OCI-LY3 (cell line): ENCODE results near the gene FANCD2.
"Not testable (repeated sequence)": the region's sequence is repeated elsewhere in the genome, so short reads cannot be mapped to it uniquely, and the experiment has no call there.

Source experiments
- H2AFZ ChIP-seq: fragments of 200-600, 300-600 bp; shearing (Covaris generic); 2 replicates; pipeline ENCODE4 v1.6.0; 2014; ENCODE audit warnings: antibody characterized with exemption, low read depth, low read length
- H3K27ac ChIP-seq: fragments of 200-600, 300-600 bp; sonication (generic); 2 replicates; pipeline ENCODE4 v1.5.1; 2014; ENCODE audit warnings: mild to moderate bottlenecking, low read length, moderate library complexity, mixed read lengths
- H3K27me3 ChIP-seq: fragments of 200-600, 300-600 bp; sonication (generic); 2 replicates; pipeline ENCODE4 v1.6.1; 2014; ENCODE audit warnings: low read depth, low read length, mixed read lengths
- H3K36me3 ChIP-seq: fragments of 200-600, 300-600 bp; sonication (generic); replicated peaks from 2 replicates; pipeline ENCODE3; 2014; ENCODE audit warnings: low read depth, low read length, mixed read lengths
- H3K4me1 ChIP-seq: fragments of 300-600, 200-600 bp; sonication (generic); 2 replicates; pipeline ENCODE4 v1.6.1; 2014; ENCODE audit warnings: low read length, mixed read lengths
- H3K4me2 ChIP-seq: fragments of 200-600, 300-600 bp; sonication (generic); 2 replicates; pipeline ENCODE4 v1.6.1; 2014; ENCODE audit warnings: low read length, mixed read lengths
- H3K4me3 ChIP-seq: fragments of 300-600, 200-600 bp; sonication (generic); 2 replicates; pipeline ENCODE4 v1.5.1; 2014; ENCODE audit warnings: antibody characterized with exemption, mild to moderate bottlenecking, low read length, moderate library complexity
- H3K79me2 ChIP-seq: fragments of 300-600, 200-600 bp; shearing (Covaris generic); 2 replicates; pipeline ENCODE4 v1.6.1; 2014; ENCODE audit warnings: mild to moderate bottlenecking, low read length, mixed read lengths
- H3K9ac ChIP-seq: fragments of 300-600, 200-600 bp; shearing (Covaris generic); 2 replicates; pipeline ENCODE4 v1.6.0; 2014; ENCODE audit warnings: mild to moderate bottlenecking, low read length, moderate library complexity
- H3K9me3 ChIP-seq: fragments of 200-600, 300-600 bp; shearing (Covaris generic); 2 replicates; pipeline ENCODE4 v1.6.1; 2014; ENCODE audit warnings: low read length, mixed read lengths; ENCODE audit not compliant: insufficient read depth
- H4K20me1 ChIP-seq: fragments of 200-600, 300-600 bp; sonication (generic); 2 replicates; pipeline ENCODE4 v1.6.1; 2016; ENCODE audit warnings: low read length, mixed read lengths; ENCODE audit not compliant: insufficient read depth
- EZH2phosphoT487 ChIP-seq: fragments of 200-600 bp; shearing (Covaris generic); IDR thresholded peaks from 2 replicates; pipeline ENCODE4 v1.6.1; 2018; ENCODE audit warnings: antibody characterized with exemption, mixed run types, low read depth
- TF ChIP-seq, protein P1 (sequence below): fragments of 200-600, 300-600 bp; sonication (generic); IDR thresholded peaks from 2 replicates; pipeline ENCODE4 v1.5.1; 2014; ENCODE audit warnings: antibody characterized with exemption, low read length, low read depth

Gene FANCD2

DNA sequence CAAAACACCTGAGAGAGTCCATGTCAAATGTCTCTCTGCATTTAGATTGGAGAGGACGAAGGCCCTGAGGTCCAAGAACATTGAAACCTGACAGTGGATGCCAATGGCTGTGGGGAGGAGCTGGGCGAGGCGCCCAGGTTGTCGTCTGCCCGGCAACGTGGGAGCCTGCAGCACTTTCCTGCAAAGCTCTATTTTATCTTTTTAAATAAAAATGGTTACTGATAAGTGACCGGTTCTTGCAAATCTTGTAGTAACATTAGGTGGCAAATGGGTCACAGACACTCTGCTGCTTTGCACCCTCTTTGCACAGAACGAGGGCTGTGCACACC, 19.5 kb upstream of the FANCD2 start:
- Histone ChIP-seq H3K27me3 (no peaks in the 10 kb centered on the region), H3K4me2 (no peak overlapping the region), H4K20me1 (peaks cover 55% of the 10 kb centered on the region), H3K9me3 (no peaks in the 10 kb centered on the region), H2AFZ (no peak overlapping the region), H3K36me3 (peaks cover 11% of the 10 kb centered on the region), H3K4me3 (no peak overlapping the region), H3K27ac (no peak overlapping the region), H3K4me1 (peaks cover 20% of the 10 kb centered on the region), H3K79me2 (peaks cover 6% of the 10 kb centered on the region; the same call in 1 of the 2 replicates), H3K9ac (no peak overlapping the region)
- TF ChIP-seq EZH2phosphoT487, result no peak
- TF ChIP-seq, protein P1, sequence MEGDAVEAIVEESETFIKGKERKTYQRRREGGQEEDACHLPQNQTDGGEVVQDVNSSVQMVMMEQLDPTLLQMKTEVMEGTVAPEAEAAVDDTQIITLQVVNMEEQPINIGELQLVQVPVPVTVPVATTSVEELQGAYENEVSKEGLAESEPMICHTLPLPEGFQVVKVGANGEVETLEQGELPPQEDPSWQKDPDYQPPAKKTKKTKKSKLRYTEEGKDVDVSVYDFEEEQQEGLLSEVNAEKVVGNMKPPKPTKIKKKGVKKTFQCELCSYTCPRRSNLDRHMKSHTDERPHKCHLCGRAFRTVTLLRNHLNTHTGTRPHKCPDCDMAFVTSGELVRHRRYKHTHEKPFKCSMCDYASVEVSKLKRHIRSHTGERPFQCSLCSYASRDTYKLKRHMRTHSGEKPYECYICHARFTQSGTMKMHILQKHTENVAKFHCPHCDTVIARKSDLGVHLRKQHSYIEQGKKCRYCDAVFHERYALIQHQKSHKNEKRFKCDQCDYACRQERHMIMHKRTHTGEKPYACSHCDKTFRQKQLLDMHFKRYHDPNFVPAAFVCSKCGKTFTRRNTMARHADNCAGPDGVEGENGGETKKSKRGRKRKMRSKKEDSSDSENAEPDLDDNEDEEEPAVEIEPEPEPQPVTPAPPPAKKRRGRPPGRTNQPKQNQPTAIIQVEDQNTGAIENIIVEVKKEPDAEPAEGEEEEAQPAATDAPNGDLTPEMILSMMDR, result no peak

DNA sequence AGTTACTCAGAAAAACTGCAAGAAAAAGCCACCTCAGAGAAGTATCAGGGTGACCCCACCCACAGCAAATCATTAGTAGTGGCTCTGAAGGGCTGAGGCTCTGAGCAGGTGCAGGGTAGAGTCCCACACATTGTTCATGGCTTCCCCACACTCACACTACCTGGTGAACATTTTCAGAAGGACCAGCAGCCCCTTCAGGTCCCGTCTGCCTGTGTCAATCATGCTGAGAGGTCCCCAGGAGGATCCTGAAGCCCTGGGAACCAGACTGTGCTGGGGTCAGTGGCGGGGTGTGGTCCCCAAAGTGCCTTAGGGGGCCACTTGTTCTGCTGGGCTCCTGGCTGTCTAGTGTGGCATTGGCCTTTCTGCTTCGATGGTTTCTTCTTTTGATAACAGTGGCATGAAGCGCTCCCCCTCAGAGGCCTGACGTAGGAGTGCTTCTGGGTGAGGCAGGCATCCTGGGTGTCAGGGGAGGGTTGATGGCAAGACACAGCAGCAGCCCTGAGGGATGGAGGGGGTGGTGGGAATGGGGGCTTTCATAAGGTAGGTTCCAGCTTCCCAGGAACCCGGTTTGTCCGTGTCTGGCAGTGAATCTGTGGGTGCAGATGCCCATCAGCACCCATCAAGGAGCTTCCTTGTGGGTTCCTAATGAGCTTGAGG, 19.0 kb upstream of the FANCD2 start:
- Histone ChIP-seq H3K36me3 (peaks cover 11% of the 10 kb centered on the region), H3K79me2 (peaks cover 6% of the 10 kb centered on the region; the same call in 1 of the 2 replicates), H2AFZ (no peak overlapping the region), H3K27ac (no peak overlapping the region), H3K27me3 (no peaks in the 10 kb centered on the region), H3K4me3 (no peak overlapping the region), H3K4me1 (peaks cover 20% of the 10 kb centered on the region), H3K4me2 (no peak overlapping the region), H4K20me1 (peaks cover 55% of the 10 kb centered on the region), H3K9ac (no peak overlapping the region), H3K9me3 (no peaks in the 10 kb centered on the region)
- no peak for TF ChIP-seq EZH2phosphoT487
- TF ChIP-seq, protein P1, result no peak

DNA sequence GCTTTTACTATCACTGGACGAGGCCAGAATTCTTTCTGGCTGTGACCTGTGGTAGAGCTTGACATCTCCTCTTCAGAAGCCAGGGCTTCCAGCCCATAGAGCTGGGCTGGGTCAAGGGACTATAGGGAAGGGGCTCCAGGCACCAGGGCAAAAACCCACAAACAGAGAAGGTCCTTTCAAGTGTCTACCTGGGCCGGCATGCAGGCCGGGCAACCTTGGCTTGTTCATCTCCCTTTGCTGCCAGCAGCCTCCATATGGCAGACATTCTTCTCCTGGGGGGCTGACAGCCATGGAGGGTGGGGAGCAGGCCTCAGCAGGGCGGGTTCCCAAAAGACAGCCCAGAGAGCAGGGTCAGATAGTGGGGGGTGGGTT, 18.0 kb upstream of the FANCD2 start:
- peak overlapping the region; percentile 85 for H3K4me3 ChIP-seq
- not testable (repeated sequence) for H2AFZ ChIP-seq, H3K9me3 ChIP-seq, H3K27ac ChIP-seq, H3K79me2 ChIP-seq, H3K36me3 ChIP-seq, H3K27me3 ChIP-seq
- H3K4me2 ChIP-seq, result peak overlapping the region; percentile 98
- peaks cover 45% of the 10 kb centered on the region for H4K20me1 ChIP-seq
- peaks cover 17% of the 10 kb centered on the region for H3K4me1 ChIP-seq
- H3K9ac ChIP-seq, result 0 out of 2 replicates have a peak overlapping the region, but pooled peaks have one; percentile 49

DNA sequence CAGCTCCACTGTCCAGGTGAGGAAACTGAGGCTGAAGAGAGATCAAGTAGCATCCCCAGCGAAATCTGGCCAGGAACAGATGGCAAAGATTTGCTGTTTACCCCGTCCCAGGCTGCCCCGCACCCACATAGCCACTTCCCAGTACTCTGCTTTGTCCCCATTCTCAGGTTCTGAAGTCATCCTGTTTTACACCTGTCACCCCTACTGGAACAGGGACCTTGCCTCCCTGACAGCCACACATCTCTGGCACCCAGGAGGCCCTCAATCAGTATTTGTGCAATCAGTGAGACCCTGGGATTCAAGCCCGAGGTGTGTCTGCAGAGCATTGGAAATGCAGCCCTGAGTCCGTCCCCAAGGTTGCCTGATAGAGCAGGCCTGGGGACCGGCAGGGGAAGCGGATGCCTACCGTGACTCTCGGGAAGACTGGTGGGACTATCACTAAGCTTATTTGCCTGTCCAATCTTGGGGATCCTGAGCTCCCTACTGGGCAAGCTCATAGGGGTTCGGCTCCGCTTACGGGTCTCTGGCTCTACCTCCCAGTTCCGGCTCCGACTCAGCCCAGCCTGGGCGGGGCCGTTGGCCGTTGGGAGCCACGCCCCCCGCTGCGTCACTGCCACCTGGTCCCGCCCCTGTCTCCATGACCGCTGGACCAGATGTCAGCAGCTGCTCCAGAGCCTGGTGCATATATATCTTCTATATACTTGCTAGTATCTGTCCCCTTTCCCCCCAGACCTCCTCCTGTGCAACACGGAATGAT, 17.5 kb upstream of the FANCD2 start:
- peaks cover 4% of the 10 kb centered on the region for H3K36me3 ChIP-seq
- H3K4me2 ChIP-seq, result peak overlapping the region; percentile 98
- H3K4me1 ChIP-seq, result peaks cover 17% of the 10 kb centered on the region
- H2AFZ ChIP-seq, result peak overlapping the region; percentile 39; the same call in 1 of the 2 replicates
- peaks cover under 1% of the 10 kb centered on the region; the same call in 1 of the 2 replicates for H3K79me2 ChIP-seq
- no peak overlapping the region for H3K27ac ChIP-seq
- TF ChIP-seq EZH2phosphoT487, result no peak
- TF ChIP-seq, protein P1, result no peak
- H3K4me3 ChIP-seq, result peak overlapping the region; percentile 85
- H4K20me1 ChIP-seq, result peaks cover 40% of the 10 kb centered on the region
- peak overlapping the region; percentile 49 for H3K9ac ChIP-seq
- H3K27me3 ChIP-seq, result no peaks in the 10 kb centered on the region
- no peaks in the 10 kb centered on the region for H3K9me3 ChIP-seq
